HCT116 (cell line): Measurements from ENCODE around the gene CCL27. TPM values are rescaled to one million over a fixed set of nuclear protein-coding genes. Genes with fewer than 3 reads are reported as not detected.

Experiments used
- ELF1 ChIP-seq: IDR thresholded peaks from 2 replicates; pipeline ENCODE4 v1.6.1; 2012; ENCODE audit warnings: low read depth, borderline replicate concordance
- POLR2A ChIP-seq: IDR thresholded peaks from 2 replicates; pipeline ENCODE4 v1.7.0; 2011; ENCODE audit warnings: borderline replicate concordance; ENCODE audit not compliant: insufficient read depth, insufficient read length; ENCODE audit errors: extremely low read depth
- POLR2AphosphoS5 ChIP-seq: IDR thresholded peaks from 2 replicates; pipeline ENCODE4 v1.6.1; 2011; ENCODE audit warnings: mild to moderate bottlenecking, low read depth, low read length, moderate library complexity
- RAD21 ChIP-seq: IDR thresholded peaks from 2 replicates; pipeline ENCODE4 v1.6.1; 2012; ENCODE audit warnings: low read depth, mild to moderate bottlenecking
- REST ChIP-seq: IDR thresholded peaks from 2 replicates; pipeline ENCODE4 v1.6.1; 2012; ENCODE audit warnings: low read depth
- SIN3A ChIP-seq: IDR thresholded peaks from 2 replicates; pipeline ENCODE4 v1.6.1; 2012; ENCODE audit warnings: low read depth
- SRF ChIP-seq: IDR thresholded peaks from 2 replicates; pipeline ENCODE4 v1.6.1; 2012; ENCODE audit warnings: low read depth
- YY1 ChIP-seq: IDR thresholded peaks from 2 replicates; pipeline ENCODE4 v1.6.1; 2011; ENCODE audit warnings: low read length, low read depth, moderate library complexity, mild to moderate bottlenecking; ENCODE audit not compliant: insufficient replicate concordance; ENCODE audit errors: extremely low read depth
- ZNF274 ChIP-seq: fragments of 200-500 bp; sonication (Bioruptor generic); IDR thresholded peaks from 2 replicates; pipeline ENCODE4 v1.6.1; 2014; ENCODE audit warnings: mild to moderate bottlenecking, low read depth, low read length, inconsistent platforms
- total RNA-seq: library from RNA; stranded (reverse); gene quantifications from one replicate; pipeline ENCODE4 v1.2.1, GENCODE V29; 2021; ENCODE audit not compliant: unreplicated experiment
- TF ChIP-seq, protein P1 (sequence below): IDR thresholded peaks from 2 replicates; pipeline ENCODE4 v1.6.1; 2011; ENCODE audit warnings: mild to moderate bottlenecking, low read length, moderate library complexity; ENCODE audit not compliant: insufficient replicate concordance; ENCODE audit errors: extremely low read depth

CCL27 gene
- total RNA-seq, 1 experiment from 2014 or later: 1.0 TPM

- TF ChIP-seq REST: no peak
- TF ChIP-seq RAD21: no peak
- no peak for TF ChIP-seq SRF
- TF ChIP-seq POLR2AphosphoS5: peak; percentile 39
- TF ChIP-seq ZNF274: no peak
- TF ChIP-seq ELF1: no peak
- TF ChIP-seq YY1: no peak
- TF ChIP-seq, protein P1, sequence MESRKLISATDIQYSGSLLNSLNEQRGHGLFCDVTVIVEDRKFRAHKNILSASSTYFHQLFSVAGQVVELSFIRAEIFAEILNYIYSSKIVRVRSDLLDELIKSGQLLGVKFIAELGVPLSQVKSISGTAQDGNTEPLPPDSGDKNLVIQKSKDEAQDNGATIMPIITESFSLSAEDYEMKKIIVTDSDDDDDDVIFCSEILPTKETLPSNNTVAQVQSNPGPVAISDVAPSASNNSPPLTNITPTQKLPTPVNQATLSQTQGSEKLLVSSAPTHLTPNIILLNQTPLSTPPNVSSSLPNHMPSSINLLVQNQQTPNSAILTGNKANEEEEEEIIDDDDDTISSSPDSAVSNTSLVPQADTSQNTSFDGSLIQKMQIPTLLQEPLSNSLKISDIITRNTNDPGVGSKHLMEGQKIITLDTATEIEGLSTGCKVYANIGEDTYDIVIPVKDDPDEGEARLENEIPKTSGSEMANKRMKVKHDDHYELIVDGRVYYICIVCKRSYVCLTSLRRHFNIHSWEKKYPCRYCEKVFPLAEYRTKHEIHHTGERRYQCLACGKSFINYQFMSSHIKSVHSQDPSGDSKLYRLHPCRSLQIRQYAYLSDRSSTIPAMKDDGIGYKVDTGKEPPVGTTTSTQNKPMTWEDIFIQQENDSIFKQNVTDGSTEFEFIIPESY: no peak
- TF ChIP-seq POLR2A: no peak
- no peak for TF ChIP-seq SIN3A
Measured at GRCh38 chr9:34633851-34634550, 28.5 kb downstream of the CCL27 start (continued).
